ENCODE results near the gene RSU1. TPM values are rescaled to one million over a fixed set of nuclear protein-coding genes. Genes with fewer than 3 reads are reported as not detected.

Gene RSU1
- total and polyA plus RNA-seq, 7 donors, result 46.2 to 94.7 (median 62.4) TPM

- Histone ChIP-seq H3K27me3 (no peaks in the 10 kb centered on the region), H3K27ac (no peak overlapping the region), H3K4me1 (no peaks in the 10 kb centered on the region), H3K9me3 (no peaks in the 10 kb centered on the region), H3K36me3 (no peaks in the 10 kb centered on the region), H3K4me3 (no peak overlapping the region)
- DNase-seq, result no peak
- TF ChIP-seq, protein P1, sequence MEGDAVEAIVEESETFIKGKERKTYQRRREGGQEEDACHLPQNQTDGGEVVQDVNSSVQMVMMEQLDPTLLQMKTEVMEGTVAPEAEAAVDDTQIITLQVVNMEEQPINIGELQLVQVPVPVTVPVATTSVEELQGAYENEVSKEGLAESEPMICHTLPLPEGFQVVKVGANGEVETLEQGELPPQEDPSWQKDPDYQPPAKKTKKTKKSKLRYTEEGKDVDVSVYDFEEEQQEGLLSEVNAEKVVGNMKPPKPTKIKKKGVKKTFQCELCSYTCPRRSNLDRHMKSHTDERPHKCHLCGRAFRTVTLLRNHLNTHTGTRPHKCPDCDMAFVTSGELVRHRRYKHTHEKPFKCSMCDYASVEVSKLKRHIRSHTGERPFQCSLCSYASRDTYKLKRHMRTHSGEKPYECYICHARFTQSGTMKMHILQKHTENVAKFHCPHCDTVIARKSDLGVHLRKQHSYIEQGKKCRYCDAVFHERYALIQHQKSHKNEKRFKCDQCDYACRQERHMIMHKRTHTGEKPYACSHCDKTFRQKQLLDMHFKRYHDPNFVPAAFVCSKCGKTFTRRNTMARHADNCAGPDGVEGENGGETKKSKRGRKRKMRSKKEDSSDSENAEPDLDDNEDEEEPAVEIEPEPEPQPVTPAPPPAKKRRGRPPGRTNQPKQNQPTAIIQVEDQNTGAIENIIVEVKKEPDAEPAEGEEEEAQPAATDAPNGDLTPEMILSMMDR (IDR thresholded peaks at IDR 0.05), result no peak
- TF ChIP-seq EP300 (IDR thresholded peaks at IDR 0.05), result no peak
- intact Hi-C loops (cut with DNase I), result no loop called here
- WGBS, 2 donors, result 95 to 96% methylated on average over 5 of the region's 5 CpGs
These were observed 184.2 kb downstream of the RSU1 start for GRCh38 chr10:16632996-16633395.

DNA sequence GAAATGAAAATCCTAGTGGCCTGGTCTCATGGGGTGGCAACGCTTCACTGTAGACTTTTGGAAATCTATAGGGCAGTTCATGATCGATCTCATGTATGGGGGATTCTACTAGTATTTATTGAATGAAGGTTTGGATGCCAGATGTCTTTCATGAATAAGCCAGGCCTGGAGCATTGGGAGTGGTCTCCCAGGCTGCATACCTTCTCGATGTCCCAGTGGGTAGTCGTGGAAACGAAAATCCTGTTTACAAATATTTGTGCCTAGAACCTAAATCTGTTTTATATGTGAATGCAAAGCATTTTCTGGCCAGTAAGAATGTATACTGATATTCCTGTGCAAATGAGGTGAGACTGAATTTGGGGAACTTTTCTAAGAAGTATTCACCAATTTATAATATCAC lies 190.5 kb downstream of the RSU1 start:
- TF ChIP-seq POLR2A (IDR thresholded peaks at IDR 0.05), result no peak
- WGBS, 2 donors, result 87 to 89% methylated on average over 5 of the region's 5 CpGs
- intact Hi-C loops (cut with DNase I), result no loop called here
- H3K4me1 ChIP-seq, result no peaks in the 10 kb centered on the region
- H3K36me3 ChIP-seq, result no peaks in the 10 kb centered on the region
- H3K27ac ChIP-seq, result no peak overlapping the region
- no peak overlapping the region for H3K4me3 ChIP-seq
- H3K9me3 ChIP-seq, result no peaks in the 10 kb centered on the region
- DNase-seq, result no peak
- no peaks in the 10 kb centered on the region for H3K27me3 ChIP-seq

GRCh38 chr10:16612981-16613355 lies 204.3 kb downstream of the RSU1 start:
- DNase-seq, result no peak
- no peaks in the 10 kb centered on the region for H3K36me3 ChIP-seq
- H3K4me3 ChIP-seq, result no peak overlapping the region
- 82 to 94% methylated on average over 2 of the region's 2 CpGs for WGBS, 2 donors
- H3K27ac ChIP-seq, result no peak overlapping the region
- intact Hi-C loops (cut with DNase I), result no loop called here
- TF ChIP-seq EP300 (IDR thresholded peaks at IDR 0.05), result no peak
- TF ChIP-seq, protein P1 (IDR thresholded peaks at IDR 0.05), result no peak
- no peak for TF ChIP-seq POLR2AphosphoS5 (IDR thresholded peaks at IDR 0.05)
- TF ChIP-seq POLR2A (IDR thresholded peaks at IDR 0.05), result no peak
- no peaks in the 10 kb centered on the region for H3K9me3 ChIP-seq
- no peaks in the 10 kb centered on the region for H3K27me3 ChIP-seq
- H3K4me1 ChIP-seq, result peaks cover 0 to 8% (median 4%) of the 10 kb centered on the region in 4 donors

GRCh38 chr10:16612115-16612980 lies 204.9 kb downstream of the RSU1 start:
- no peaks in the 10 kb centered on the region for H3K36me3 ChIP-seq
- TF ChIP-seq EP300 (IDR thresholded peaks at IDR 0.05), result no peak
- TF ChIP-seq, protein P1 (IDR thresholded peaks at IDR 0.05), result no peak
- TF ChIP-seq POLR2A (IDR thresholded peaks at IDR 0.05), result no peak
- H3K9me3 ChIP-seq, result no peaks in the 10 kb centered on the region
- peaks cover 0 to 8% (median 4%) of the 10 kb centered on the region in 4 donors for H3K4me1 ChIP-seq
- DNase-seq, result no peak
- H3K4me3 ChIP-seq, result no peak overlapping the region
- H3K27me3 ChIP-seq, result no peaks in the 10 kb centered on the region
- 87 to 90% methylated on average over 7 of the region's 7 CpGs for WGBS, 2 donors
- intact Hi-C loops (cut with DNase I), result no loop called here
- H3K27ac ChIP-seq, result no peak overlapping the region

DNA sequence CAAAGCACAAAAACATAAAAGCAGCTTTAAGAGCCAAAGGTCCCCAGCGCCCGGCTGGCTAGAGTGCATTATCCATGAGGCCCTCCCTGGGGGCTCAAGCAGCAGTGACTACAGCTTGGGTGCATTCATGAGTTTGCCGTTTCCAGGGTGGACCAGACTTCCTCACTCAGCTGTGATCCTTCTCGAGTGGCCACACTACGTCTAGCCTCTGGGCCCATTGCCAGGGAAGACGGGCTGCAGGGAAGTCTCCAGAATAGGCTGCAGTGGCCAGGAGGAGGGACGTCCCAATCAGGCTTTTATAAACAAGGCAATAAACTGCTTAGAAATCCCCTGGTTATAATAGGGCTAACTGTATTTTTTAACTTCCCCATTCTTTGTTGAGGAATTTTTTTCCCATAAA lies 206.2 kb downstream of the RSU1 start:
- DNase-seq, result no peak

More for the DNA sequence above, 206.2 kb downstream of the RSU1 start:
- TF ChIP-seq POLR2AphosphoS5 (IDR thresholded peaks at IDR 0.05), result no peak
- TF ChIP-seq, protein P1 (IDR thresholded peaks at IDR 0.05), result no peak
- H3K27me3 ChIP-seq, result no peaks in the 10 kb centered on the region
- H3K27ac ChIP-seq, result no peak overlapping the region
- peaks cover 0 to 8% (median 4%) of the 10 kb centered on the region in 4 donors for H3K4me1 ChIP-seq
- 46 to 58% methylated on average over 7 of the region's 7 CpGs for WGBS, 2 donors
- no peaks in the 10 kb centered on the region for H3K9me3 ChIP-seq
- H3K4me3 ChIP-seq, result no peak overlapping the region
- H3K36me3 ChIP-seq, result no peaks in the 10 kb centered on the region
- intact Hi-C loops (cut with DNase I), result no loop called here

Data from sigmoid colon (tissue), 7 donors.